Liver (tissue), 3 donors: Measurements from ENCODE around the gene NLRP13.

Source experiments
- EGR1 ChIP-seq, 2 donors: IDR thresholded peaks; 2 replicates each; pipeline ENCODE4 v1.6.1; 2016 to 2018; ENCODE audit warnings: antibody characterized with exemption in 2 of 2, low read depth in 2 of 2
- FOXA1 ChIP-seq: IDR thresholded peaks from 2 replicates; pipeline ENCODE4 v1.6.1; 2016; ENCODE audit warnings: antibody characterized with exemption
- GABPA ChIP-seq, 2 donors: IDR thresholded peaks in 1 of 2; conservative IDR thresholded peaks in 1 of 2; 2 replicates each; pipeline ENCODE4 v1.6.1; 2016; ENCODE audit warnings: antibody characterized with exemption in 2 of 2, mild to moderate bottlenecking in 1 of 2, moderate library complexity in 1 of 2
- HNF4G ChIP-seq: IDR thresholded peaks from 2 replicates; pipeline ENCODE4 v1.6.1; 2016; ENCODE audit warnings: antibody characterized with exemption
- JUND ChIP-seq, 2 donors: IDR thresholded peaks; 2 replicates each; pipeline ENCODE4 v1.6.1; 2016; ENCODE audit warnings: antibody characterized with exemption in 2 of 2
- RAD21 ChIP-seq, 2 donors: IDR thresholded peaks; 2 replicates each; pipeline ENCODE4 v1.6.1; 2016; ENCODE audit warnings: antibody characterized with exemption in 2 of 2, mild to moderate bottlenecking in 2 of 2
- SP1 ChIP-seq: IDR thresholded peaks from 2 replicates; pipeline ENCODE4 v1.6.1; 2018; ENCODE audit warnings: antibody characterized with exemption, mild to moderate bottlenecking
- TAF1 ChIP-seq: conservative IDR thresholded peaks from 2 replicates; pipeline ENCODE4 v1.6.1; 2016; ENCODE audit warnings: antibody characterized with exemption, mild to moderate bottlenecking
- YY1 ChIP-seq: IDR thresholded peaks from 2 replicates; pipeline ENCODE4 v1.6.1; 2016; ENCODE audit warnings: antibody characterized with exemption, mild to moderate bottlenecking
- TF ChIP-seq, protein P1 (sequence below): fragments of 150-350 bp; IDR thresholded peaks from 2 replicates; pipeline ENCODE4 v1.5.1; 2017; ENCODE audit warnings: improper control_type of control experiment, low read depth, low read length; ENCODE audit not compliant: missing input control
- TF ChIP-seq, protein P2 (sequence below): IDR thresholded peaks from 2 replicates; pipeline ENCODE4 v1.6.1; 2016; ENCODE audit warnings: antibody characterized with exemption
- TF ChIP-seq, protein P3 (sequence below): IDR thresholded peaks from 2 replicates; pipeline ENCODE4 v1.6.1; 2016; ENCODE audit warnings: antibody characterized with exemption, mild to moderate bottlenecking
- TF ChIP-seq, protein P4 (sequence below): IDR thresholded peaks from 2 replicates; pipeline ENCODE4 v1.6.1; 2016; ENCODE audit warnings: antibody characterized with exemption
- TF ChIP-seq, protein P5 (sequence below): IDR thresholded peaks from 2 replicates; pipeline ENCODE4 v1.6.1; 2016; ENCODE audit warnings: antibody characterized with exemption
- donor health status: healthy.
- donor health status: healthy.

DNA sequence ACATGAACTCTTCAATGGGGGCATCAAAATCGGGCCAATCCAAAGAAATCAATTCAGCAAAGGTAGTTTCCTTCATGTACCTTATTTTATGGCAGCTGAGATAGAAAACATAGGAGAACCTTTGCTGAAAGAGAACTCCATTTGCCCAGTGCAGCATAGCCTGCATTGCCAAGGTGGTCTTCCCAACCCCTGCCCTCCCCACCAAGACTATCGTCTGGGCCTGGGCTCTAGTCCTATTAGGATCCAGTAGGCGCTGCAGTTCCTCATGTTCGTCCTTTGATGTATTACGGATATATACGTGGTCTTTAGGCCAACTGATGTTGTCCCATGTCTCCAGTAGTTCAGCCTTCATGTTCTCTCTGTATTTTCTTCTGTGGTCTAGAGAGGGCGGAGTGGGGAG is 19.2 kb downstream of the NLRP13 start:
- TF ChIP-seq, protein P1, sequence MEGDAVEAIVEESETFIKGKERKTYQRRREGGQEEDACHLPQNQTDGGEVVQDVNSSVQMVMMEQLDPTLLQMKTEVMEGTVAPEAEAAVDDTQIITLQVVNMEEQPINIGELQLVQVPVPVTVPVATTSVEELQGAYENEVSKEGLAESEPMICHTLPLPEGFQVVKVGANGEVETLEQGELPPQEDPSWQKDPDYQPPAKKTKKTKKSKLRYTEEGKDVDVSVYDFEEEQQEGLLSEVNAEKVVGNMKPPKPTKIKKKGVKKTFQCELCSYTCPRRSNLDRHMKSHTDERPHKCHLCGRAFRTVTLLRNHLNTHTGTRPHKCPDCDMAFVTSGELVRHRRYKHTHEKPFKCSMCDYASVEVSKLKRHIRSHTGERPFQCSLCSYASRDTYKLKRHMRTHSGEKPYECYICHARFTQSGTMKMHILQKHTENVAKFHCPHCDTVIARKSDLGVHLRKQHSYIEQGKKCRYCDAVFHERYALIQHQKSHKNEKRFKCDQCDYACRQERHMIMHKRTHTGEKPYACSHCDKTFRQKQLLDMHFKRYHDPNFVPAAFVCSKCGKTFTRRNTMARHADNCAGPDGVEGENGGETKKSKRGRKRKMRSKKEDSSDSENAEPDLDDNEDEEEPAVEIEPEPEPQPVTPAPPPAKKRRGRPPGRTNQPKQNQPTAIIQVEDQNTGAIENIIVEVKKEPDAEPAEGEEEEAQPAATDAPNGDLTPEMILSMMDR: no peak
- no peak for TF ChIP-seq JUND (IDR thresholded peaks at IDR 0.05)
- TF ChIP-seq, protein P2, sequence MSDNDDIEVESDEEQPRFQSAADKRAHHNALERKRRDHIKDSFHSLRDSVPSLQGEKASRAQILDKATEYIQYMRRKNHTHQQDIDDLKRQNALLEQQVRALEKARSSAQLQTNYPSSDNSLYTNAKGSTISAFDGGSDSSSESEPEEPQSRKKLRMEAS: no peak
- TF ChIP-seq, protein P3, sequence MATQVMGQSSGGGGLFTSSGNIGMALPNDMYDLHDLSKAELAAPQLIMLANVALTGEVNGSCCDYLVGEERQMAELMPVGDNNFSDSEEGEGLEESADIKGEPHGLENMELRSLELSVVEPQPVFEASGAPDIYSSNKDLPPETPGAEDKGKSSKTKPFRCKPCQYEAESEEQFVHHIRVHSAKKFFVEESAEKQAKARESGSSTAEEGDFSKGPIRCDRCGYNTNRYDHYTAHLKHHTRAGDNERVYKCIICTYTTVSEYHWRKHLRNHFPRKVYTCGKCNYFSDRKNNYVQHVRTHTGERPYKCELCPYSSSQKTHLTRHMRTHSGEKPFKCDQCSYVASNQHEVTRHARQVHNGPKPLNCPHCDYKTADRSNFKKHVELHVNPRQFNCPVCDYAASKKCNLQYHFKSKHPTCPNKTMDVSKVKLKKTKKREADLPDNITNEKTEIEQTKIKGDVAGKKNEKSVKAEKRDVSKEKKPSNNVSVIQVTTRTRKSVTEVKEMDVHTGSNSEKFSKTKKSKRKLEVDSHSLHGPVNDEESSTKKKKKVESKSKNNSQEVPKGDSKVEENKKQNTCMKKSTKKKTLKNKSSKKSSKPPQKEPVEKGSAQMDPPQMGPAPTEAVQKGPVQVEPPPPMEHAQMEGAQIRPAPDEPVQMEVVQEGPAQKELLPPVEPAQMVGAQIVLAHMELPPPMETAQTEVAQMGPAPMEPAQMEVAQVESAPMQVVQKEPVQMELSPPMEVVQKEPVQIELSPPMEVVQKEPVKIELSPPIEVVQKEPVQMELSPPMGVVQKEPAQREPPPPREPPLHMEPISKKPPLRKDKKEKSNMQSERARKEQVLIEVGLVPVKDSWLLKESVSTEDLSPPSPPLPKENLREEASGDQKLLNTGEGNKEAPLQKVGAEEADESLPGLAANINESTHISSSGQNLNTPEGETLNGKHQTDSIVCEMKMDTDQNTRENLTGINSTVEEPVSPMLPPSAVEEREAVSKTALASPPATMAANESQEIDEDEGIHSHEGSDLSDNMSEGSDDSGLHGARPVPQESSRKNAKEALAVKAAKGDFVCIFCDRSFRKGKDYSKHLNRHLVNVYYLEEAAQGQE: no peak
- no peak for TF ChIP-seq GABPA (IDR thresholded peaks at IDR 0.05 in 1 of 2, conservative IDR thresholded peaks at IDR 0.05 in 1 of 2)
- no peak for TF ChIP-seq YY1
- TF ChIP-seq RAD21 (IDR thresholded peaks at IDR 0.05): no peak
- no peak for TF ChIP-seq TAF1
- TF ChIP-seq EGR1 (IDR thresholded peaks at IDR 0.05; ENCODE audit: low read depth in 2 of 2): no peak
- no peak for TF ChIP-seq FOXA1
- TF ChIP-seq, protein P4, sequence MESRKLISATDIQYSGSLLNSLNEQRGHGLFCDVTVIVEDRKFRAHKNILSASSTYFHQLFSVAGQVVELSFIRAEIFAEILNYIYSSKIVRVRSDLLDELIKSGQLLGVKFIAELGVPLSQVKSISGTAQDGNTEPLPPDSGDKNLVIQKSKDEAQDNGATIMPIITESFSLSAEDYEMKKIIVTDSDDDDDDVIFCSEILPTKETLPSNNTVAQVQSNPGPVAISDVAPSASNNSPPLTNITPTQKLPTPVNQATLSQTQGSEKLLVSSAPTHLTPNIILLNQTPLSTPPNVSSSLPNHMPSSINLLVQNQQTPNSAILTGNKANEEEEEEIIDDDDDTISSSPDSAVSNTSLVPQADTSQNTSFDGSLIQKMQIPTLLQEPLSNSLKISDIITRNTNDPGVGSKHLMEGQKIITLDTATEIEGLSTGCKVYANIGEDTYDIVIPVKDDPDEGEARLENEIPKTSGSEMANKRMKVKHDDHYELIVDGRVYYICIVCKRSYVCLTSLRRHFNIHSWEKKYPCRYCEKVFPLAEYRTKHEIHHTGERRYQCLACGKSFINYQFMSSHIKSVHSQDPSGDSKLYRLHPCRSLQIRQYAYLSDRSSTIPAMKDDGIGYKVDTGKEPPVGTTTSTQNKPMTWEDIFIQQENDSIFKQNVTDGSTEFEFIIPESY: no peak
- no peak for TF ChIP-seq SP1
- no peak for TF ChIP-seq HNF4G
- TF ChIP-seq, protein P5, sequence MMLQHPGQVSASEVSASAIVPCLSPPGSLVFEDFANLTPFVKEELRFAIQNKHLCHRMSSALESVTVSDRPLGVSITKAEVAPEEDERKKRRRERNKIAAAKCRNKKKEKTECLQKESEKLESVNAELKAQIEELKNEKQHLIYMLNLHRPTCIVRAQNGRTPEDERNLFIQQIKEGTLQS: no peak
